DMS114 treated with DMSO at 0.1 percent for 48 hours (cell line): ENCODE results near the gene BMP5.
"Not testable (repeated sequence)": the region's sequence is repeated elsewhere in the genome, so short reads cannot be mapped to it uniquely, and the experiment has no call there.

ENCODE experiments used
- DNase-seq: peaks from one replicate; lab custom pipeline; 2025; ENCODE audit not compliant: unreplicated experiment; lab: John Stamatoyannopoulos, UW

BMP5 gene

DNA sequence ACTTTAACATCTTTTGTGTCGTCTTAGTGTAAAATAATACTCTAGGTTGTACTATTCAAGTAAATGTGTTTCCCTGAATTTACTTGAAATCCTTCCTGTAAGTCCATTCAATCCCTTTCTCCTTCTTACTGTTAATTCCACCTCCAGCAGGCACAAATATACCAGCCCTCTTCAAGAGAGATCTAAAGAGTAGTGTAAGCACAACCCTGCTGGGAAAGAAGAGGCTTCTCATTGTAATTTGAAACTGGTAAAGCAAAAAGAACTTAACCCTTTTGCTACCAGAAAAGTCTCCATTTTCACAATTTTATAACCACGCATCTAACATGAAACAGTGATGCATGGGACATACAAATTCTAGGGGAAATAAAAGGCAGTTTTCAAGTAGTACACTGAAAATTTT lies at the start of gene BMP5:
Gene BMP5 (minus strand): TSS at position 191 of the 400 bp plus-strand sequence. CDS start 725 bp downstream, outside the sequence.
- DNase-seq: no peak

DNA sequence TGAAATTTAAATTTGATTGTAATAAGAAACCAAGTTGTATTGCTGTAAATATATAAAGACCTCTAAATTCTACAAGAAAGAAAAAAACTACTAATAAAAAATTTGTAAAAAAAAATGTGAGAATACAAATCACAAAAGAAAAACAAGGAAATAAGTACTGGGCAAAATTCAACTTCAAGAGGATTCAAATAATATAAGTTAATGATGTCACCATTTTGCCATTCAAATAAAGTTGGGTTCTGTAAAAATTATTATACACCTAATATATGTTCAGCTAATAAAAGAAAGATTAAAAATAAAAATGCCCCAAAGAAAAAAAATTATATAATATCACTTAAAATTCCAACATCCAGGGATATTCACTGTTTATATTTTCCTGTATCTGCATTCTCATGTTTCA lies 47.0 kb upstream of the BMP5 start:
- DNase-seq: no peak

GRCh38 chr6:55919716-55920308 lies 44.4 kb upstream of the BMP5 start:
- no peak for DNase-seq

DNA sequence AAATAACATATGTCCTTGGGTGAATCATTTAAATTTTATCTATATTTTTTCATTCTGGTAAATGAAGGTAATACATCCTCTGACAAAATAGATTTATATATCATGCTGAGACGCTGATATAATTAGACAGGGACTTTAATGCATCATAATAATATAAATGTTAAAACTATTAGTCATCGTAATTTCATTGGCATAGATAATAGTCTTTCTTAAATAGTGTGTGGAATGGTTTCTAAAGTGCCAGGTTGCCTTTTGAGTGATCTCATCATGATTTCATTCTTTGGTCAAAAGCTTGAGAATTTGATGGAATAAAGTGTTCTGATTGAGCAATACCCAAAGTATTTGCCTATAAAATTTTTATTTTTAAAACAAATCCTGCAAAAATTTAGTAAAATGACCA lies 43.2 kb upstream of the BMP5 start:
- no peak for DNase-seq

- DNase-seq: no peak
Observed at GRCh38 chr6:55917751-55918415, 42.5 kb upstream of the BMP5 start.

- DNase-seq: no peak
Observed at GRCh38 chr6:55916188-55916587, 40.8 kb upstream of the BMP5 start.

- no peak for DNase-seq
Observed at GRCh38 chr6:55913228-55914195, 38.1 kb upstream of the BMP5 start.

GRCh38 chr6:55910466-55910865 lies 35.1 kb upstream of the BMP5 start:
- DNase-seq: not testable (repeated sequence)

DNA sequence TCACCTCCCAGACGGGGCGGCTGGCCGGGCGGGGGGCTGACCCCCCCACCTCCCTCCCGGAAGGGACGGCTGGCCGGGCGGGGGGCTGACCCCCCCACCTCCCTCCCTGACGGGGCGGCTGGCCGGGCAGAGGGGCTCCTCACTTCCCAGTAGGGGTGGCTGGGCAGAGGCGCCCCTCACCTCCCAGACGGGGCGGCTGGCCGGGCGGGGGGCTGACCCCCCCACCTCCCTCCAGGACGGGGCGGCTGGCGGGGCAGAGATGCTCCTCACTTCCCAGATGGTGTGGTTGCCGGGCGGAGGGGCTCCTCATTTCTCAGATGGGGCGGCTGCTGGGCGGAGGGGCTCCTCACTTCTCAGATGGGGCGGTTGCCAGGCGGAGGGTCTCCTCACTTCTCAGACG lies 34.5 kb upstream of the BMP5 start:
- DNase-seq: not testable (repeated sequence)

- no peak for DNase-seq
Observed at GRCh38 chr6:55902796-55903195, 27.4 kb upstream of the BMP5 start.

DNA sequence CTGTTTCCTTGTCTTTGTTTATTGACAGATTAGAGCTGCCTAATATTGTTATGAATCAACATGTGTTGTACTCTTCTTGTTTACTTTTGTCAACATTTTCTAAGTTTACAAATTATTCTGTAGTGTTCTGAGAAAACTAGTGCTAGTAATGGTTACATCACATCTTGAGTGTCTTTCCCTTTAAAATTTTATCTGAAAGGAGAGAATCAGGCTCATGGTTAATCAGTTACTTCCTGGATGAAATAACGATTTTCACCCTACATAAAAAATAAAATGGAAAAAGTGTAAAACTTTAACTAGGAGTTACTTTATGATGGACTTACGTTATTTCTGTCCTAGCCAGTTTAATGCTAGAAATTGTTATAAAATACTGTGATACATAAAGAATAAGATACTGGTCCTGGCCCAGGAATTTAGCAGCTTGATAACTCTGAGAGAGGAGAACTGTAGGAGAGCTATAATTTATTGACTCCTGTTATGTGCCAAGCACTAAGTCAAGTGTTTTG lies 26.4 kb upstream of the BMP5 start:
- no peak for DNase-seq

- DNase-seq: no peak
Observed at GRCh38 chr6:55898342-55898741, 23.0 kb upstream of the BMP5 start.

DNA sequence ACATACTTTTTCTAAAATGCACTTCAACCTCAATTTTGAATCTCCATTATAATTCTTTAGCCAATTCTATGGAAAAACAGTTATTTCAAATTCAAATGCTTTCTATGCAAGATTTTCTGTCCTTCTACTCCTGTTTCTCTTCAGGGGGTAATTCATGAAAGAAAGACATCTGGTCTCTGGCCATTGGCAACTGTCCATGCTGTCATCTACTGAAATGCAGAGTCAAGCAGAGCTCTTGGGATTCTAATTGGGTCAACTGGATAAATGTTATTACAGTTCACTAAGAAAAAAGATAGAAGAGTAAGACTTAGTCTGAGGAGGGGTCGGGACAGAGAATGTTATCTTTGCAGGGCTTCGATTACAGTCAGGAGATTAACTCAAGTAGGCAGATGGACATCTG lies 22.0 kb upstream of the BMP5 start:
- no peak for DNase-seq

DNA sequence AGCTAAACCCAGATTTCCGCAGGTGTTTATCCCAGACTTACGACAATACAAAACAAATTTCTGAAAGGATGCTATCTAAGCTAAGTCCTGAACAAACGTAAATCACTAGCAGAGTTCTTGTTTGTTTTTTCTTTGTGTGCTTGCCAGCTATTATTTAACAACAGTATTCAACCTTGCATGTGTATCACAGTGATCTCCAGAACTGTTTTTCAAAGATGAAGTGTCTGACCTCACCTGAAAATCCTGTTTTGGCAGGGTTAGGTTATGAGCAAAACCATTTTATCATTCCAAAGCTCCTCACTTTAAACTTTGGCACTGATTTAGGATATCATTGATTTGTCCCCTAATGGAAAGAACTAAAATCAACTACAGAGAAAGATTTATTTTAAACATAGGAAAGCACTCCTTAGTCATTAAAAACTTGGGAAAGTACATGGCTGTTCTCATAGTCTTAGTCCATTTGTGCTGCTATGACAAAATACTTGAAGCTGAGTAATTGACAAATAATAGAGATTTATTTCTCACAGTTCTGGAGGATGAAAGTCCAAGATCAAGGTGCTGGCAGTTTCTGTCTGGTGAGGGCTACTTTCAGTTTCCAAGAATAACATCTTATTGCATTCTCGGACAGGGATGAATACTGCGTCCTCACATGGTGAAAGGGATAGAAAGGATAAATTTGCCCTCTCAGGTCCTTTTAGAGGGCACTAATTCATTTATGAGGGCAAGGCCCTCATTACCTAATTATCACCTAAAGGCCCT lies 20.8 kb upstream of the BMP5 start:
- DNase-seq: no peak

- DNase-seq: no peak
Observed at GRCh38 chr6:55892749-55893357, 17.5 kb upstream of the BMP5 start.

- DNase-seq: no peak
Observed at GRCh38 chr6:55888917-55889316, 13.5 kb upstream of the BMP5 start.

- DNase-seq: peak; percentile 59
Observed at GRCh38 chr6:55886185-55886836, 10.9 kb upstream of the BMP5 start.

DNA sequence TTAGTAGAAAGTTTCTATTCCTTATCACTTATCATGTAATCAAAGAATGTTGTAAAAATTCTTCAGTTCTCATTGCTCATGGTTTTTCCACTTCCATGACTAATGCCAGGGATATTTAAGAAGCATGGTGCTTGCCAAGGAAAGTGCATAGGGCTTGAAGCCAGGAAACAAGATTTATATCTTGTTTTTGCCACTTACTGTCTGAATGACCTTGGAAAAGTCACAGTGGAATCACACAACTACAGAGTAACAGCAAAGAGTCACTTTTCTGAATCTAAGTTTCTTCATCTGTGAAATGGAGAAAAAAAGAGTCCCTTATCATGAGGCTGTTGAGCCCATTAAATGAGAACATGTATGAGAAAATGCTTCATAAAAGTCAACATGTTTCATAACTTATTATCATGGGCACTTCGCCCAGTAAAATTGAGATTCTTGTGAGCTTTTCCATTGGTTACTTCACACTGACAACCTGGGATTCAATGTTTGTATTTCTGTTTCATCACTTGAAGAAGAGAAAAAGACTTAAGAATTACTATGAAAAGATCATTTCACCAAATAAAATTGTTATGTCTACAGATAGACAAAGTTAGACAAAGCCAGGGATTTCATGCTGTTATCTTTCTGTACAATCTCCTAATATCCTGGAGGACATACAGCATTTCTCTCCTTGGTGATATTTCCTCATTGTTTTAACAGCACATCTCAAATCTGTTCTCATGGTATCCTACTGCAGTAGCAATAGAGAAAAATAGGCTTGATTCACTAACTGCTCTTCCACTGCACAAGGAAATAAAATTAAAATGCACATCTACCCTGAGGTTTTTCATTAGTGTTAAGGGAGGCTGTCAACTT lies 7.6 kb upstream of the BMP5 start:
- DNase-seq: no peak

DNA sequence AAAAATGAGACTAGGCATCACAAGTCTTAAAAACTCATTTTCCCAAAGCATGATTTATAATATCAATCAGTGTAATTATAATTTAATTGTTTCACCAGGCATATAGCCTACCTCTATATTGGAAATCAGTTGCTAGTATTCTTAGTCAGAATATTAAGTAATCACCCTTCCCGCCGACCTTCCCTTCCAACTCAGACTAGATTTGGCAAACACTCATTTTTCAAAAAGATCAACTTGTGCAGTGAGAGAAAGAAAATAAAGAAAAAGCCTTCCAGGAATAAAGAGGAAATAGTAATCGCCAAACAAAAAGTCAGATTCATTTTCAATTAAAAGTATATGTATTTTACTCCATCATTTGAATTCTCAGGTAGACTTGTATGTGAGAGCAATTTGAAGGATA lies 1.9 kb upstream of the BMP5 start:
- DNase-seq: no peak
